Measurements from ENCODE around the gene FN3KRP. TPM values are rescaled to one million over a fixed set of nuclear protein-coding genes. Genes with fewer than 3 reads are reported as not detected.

Gene FN3KRP
- total RNA-seq, 1 experiment from 2014 or later, result 19.7 TPM

GRCh38 chr17:82734987-82735866 lies 18.7 kb downstream of the FN3KRP start, which contains the start of gene FN3K (continued):
- TF ChIP-seq ATF3 (CRISPR knock-in tag; conservative IDR thresholded peaks at IDR 0.05) (no peak), CTCF (IDR thresholded peaks at IDR 0.05) (no peak), FOXJ3 (CRISPR knock-in tag; IDR thresholded peaks at IDR 0.05; ENCODE audit: borderline replicate concordance) (no peak), ZNF317 (CRISPR knock-in tag; IDR thresholded peaks at IDR 0.05; ENCODE audit: borderline replicate concordance, low read depth) (no peak), HMGXB4 (CRISPR knock-in tag; IDR thresholded peaks at IDR 0.05) (peak; percentile 34; the same call in 1 of the 2 replicates), MAX (CRISPR knock-in tag; IDR thresholded peaks at IDR 0.05) (peak; percentile 85), ATF6 (CRISPR knock-in tag; IDR thresholded peaks at IDR 0.05) (no peak), ZSCAN18 (CRISPR knock-in tag; IDR thresholded peaks at IDR 0.05) (no peak), ZNF232 (CRISPR knock-in tag; IDR thresholded peaks at IDR 0.05) (no peak), ZNF532 (CRISPR knock-in tag; IDR thresholded peaks at IDR 0.05; ENCODE audit: borderline replicate concordance) (no peak), OVOL2 (CRISPR knock-in tag; IDR thresholded peaks at IDR 0.05; ENCODE audit: borderline replicate concordance) (no peak), MLX (CRISPR knock-in tag; IDR thresholded peaks at IDR 0.05) (no peak), ZNF219 (CRISPR knock-in tag; IDR thresholded peaks at IDR 0.05; ENCODE audit: borderline replicate concordance) (no peak), MXD4 (CRISPR knock-in tag; IDR thresholded peaks at IDR 0.05; ENCODE audit: borderline replicate concordance) (no peak), TP53 (CRISPR knock-in tag; IDR thresholded peaks at IDR 0.05) (0 out of 2 replicates have a peak, but pooled peaks have one; percentile 31), CREB1 (CRISPR knock-in tag; IDR thresholded peaks at IDR 0.05) (no peak), ZNF121 (CRISPR knock-in tag; IDR thresholded peaks at IDR 0.05) (no peak), ESRRA (CRISPR knock-in tag; IDR thresholded peaks at IDR 0.05; ENCODE audit: borderline replicate concordance) (no peak), TEAD1 (CRISPR knock-in tag; IDR thresholded peaks at IDR 0.05) (peak; percentile 48; the same call in 1 of the 2 replicates), PREB (CRISPR knock-in tag; IDR thresholded peaks at IDR 0.05; ENCODE audit: borderline replicate concordance) (no peak), IRF1 (CRISPR knock-in tag; IDR thresholded peaks at IDR 0.05) (no peak)

Data from WTC11 (cell line).